SIG-M5 treated with dmso at 0.1 percent for 504 hours (cell line): ENCODE measurements around the gene UFD1.

Source experiments
- DNase-seq: peaks from one replicate; lab custom pipeline; 2025; ENCODE audit not compliant: unreplicated experiment; lab: John Stamatoyannopoulos, UW

UFD1 gene

GRCh38 chr22:19516378-19517170 is 37.6 kb upstream of the UFD1 start:
- no peak for DNase-seq

- DNase-seq = no peak
Measured at GRCh38 chr22:19515654-19516377, 36.8 kb upstream of the UFD1 start.

- DNase-seq = no peak
Measured at GRCh38 chr22:19514831-19515565, 36.0 kb upstream of the UFD1 start.

- no peak for DNase-seq
Measured at GRCh38 chr22:19513823-19514222, 34.8 kb upstream of the UFD1 start.

GRCh38 chr22:19510919-19511341 is 31.9 kb upstream of the UFD1 start:
- no peak for DNase-seq

GRCh38 chr22:19509923-19510322 is 30.9 kb upstream of the UFD1 start:
- DNase-seq = peak; percentile 50

GRCh38 chr22:19509191-19509590 is 30.2 kb upstream of the UFD1 start:
- no peak for DNase-seq

- DNase-seq = no peak
Measured at GRCh38 chr22:19508024-19508776, 29.2 kb upstream of the UFD1 start.

GRCh38 chr22:19507534-19507861 is 28.5 kb upstream of the UFD1 start:
- no peak for DNase-seq

GRCh38 chr22:19506212-19506611 is 27.2 kb upstream of the UFD1 start:
- no peak for DNase-seq

- DNase-seq = no peak
Measured at GRCh38 chr22:19505735-19506126, 26.7 kb upstream of the UFD1 start.

- no peak for DNase-seq
Measured at GRCh38 chr22:19504900-19505734, 26.1 kb upstream of the UFD1 start.

- DNase-seq = no peak
Measured at GRCh38 chr22:19503869-19504268, 24.9 kb upstream of the UFD1 start.

- no peak for DNase-seq
Measured at GRCh38 chr22:19503367-19503766, 24.4 kb upstream of the UFD1 start.

GRCh38 chr22:19501897-19502447 is 23.0 kb upstream of the UFD1 start:
- DNase-seq = no peak

GRCh38 chr22:19499880-19500242 is 20.9 kb upstream of the UFD1 start:
- no peak for DNase-seq

GRCh38 chr22:19499236-19499879 is 20.4 kb upstream of the UFD1 start:
- DNase-seq = no peak

- DNase-seq = no peak
Measured at GRCh38 chr22:19498866-19499190, 19.8 kb upstream of the UFD1 start.

GRCh38 chr22:19498154-19498865 is 19.3 kb upstream of the UFD1 start:
- no peak for DNase-seq
